Neural crest cell (in vitro differentiated cells): Measurements from ENCODE around the gene MUC22. TPM values are rescaled to one million over a fixed set of nuclear protein-coding genes. Genes with fewer than 3 reads are reported as not detected.

Experiments
- DNase-seq: peaks from one replicate; pipeline ENCODE4 v3.0.0; 2021; ENCODE audit warnings: low read depth, mixed read lengths, low spot score
- H3K27ac Mint-ChIP-seq: one replicate; pipeline ENCODE4 v1.8.0; 2021; ENCODE audit warnings: mild to moderate bottlenecking, mixed read lengths; ENCODE audit not compliant: unreplicated experiment
- H3K27me3 Mint-ChIP-seq: 2 replicates; pipeline ENCODE4 v1.8.0; 2021; ENCODE audit warnings: low read depth, mild to moderate bottlenecking, mixed read lengths
- H3K36me3 Mint-ChIP-seq: 2 replicates; pipeline ENCODE4 v1.8.0; 2021; ENCODE audit warnings: low read depth, mild to moderate bottlenecking, mixed read lengths
- H3K4me1 Mint-ChIP-seq: 2 replicates; pipeline ENCODE4 v1.8.0; 2021; ENCODE audit warnings: mixed read lengths
- H3K4me3 Mint-ChIP-seq: one replicate; pipeline ENCODE4 v1.8.0; 2021; ENCODE audit warnings: mild to moderate bottlenecking, mixed read lengths
- H3K9me3 Mint-ChIP-seq: 2 replicates; pipeline ENCODE4 v1.8.0; 2021; ENCODE audit warnings: mixed read lengths
- CTCF ChIP-seq: fragments of 200-600 bp; sonication (generic); conservative IDR thresholded peaks from 2 replicates; pipeline ENCODE4 v1.5.0; 2021; ENCODE audit warnings: antibody characterized with exemption, mild to moderate bottlenecking
- long read RNA-seq: library from polyadenylated mRNA; unstranded; transcript quantifications from one replicate; pipeline ENCODE4 v2.0.0, GENCODE V29; 2020
- total RNA-seq: library from RNA; stranded (reverse); gene quantifications from 2 replicates; pipeline ENCODE4 v1.2.1, GENCODE V29; 2021

The MUC22 gene
- not detected in 2 replicates for total RNA-seq
- long read RNA-seq = 0 reads

- Mint-ChIP-seq H3K9me3 (peaks cover 3% of the 10 kb centered on the region), H3K4me3 (no peak within 1 kb of the TSS), H3K36me3 (no peaks in the 10 kb centered on the region), H3K4me1 (no peaks in the 10 kb centered on the region), H3K27ac (no peak within 1 kb of the TSS), H3K27me3 (peaks cover 10% of the 10 kb centered on the region)
- DNase-seq = no peak
- no peak for TF ChIP-seq CTCF
Observed at GRCh38 chr6:31010393-31011060, at the start of gene MUC22. Gene MUC22 (plus strand): TSS chr6:31010474. CDS start chr6:31010707, 233 bp downstream.

- Mint-ChIP-seq H3K27me3 (peaks cover 11% of the 10 kb centered on the region), H3K27ac (no peak overlapping the region), H3K4me3 (no peak overlapping the region), H3K4me1 (peaks cover 22% of the 10 kb centered on the region), H3K36me3 (no peaks in the 10 kb centered on the region), H3K9me3 (no peaks in the 10 kb centered on the region)
- no peak for DNase-seq
- no peak for TF ChIP-seq CTCF
Observed at GRCh38 chr6:30960907-30961673, 49.2 kb upstream of the MUC22 start.

- Mint-ChIP-seq H3K4me1 (peaks cover 7% of the 10 kb centered on the region), H3K27ac (no peak overlapping the region), H3K9me3 (no peaks in the 10 kb centered on the region), H3K36me3 (no peaks in the 10 kb centered on the region), H3K27me3 (peaks cover 4% of the 10 kb centered on the region), H3K4me3 (no peak overlapping the region)
- no peak for DNase-seq
- TF ChIP-seq CTCF = no peak
Observed at GRCh38 chr6:30962716-30963115, 47.6 kb upstream of the MUC22 start.

GRCh38 chr6:30963641-30964040 lies 46.6 kb upstream of the MUC22 start:
- no peak for DNase-seq
- H3K36me3 Mint-ChIP-seq = no peaks in the 10 kb centered on the region
- peaks cover 4% of the 10 kb centered on the region for H3K27me3 Mint-ChIP-seq
- TF ChIP-seq CTCF = no peak
- no peaks in the 10 kb centered on the region for H3K4me1 Mint-ChIP-seq
- H3K27ac Mint-ChIP-seq = no peak overlapping the region
- no peak overlapping the region for H3K4me3 Mint-ChIP-seq
- H3K9me3 Mint-ChIP-seq = no peaks in the 10 kb centered on the region

GRCh38 chr6:30964075-30964474 lies 46.2 kb upstream of the MUC22 start:
- H3K27me3 Mint-ChIP-seq = peaks cover 4% of the 10 kb centered on the region

More at GRCh38 chr6:30964075-30964474, 46.2 kb upstream of the MUC22 start:
- H3K9me3 Mint-ChIP-seq = no peaks in the 10 kb centered on the region
- no peaks in the 10 kb centered on the region for H3K4me1 Mint-ChIP-seq
- H3K36me3 Mint-ChIP-seq = no peaks in the 10 kb centered on the region
- H3K4me3 Mint-ChIP-seq = no peak overlapping the region
- DNase-seq = no peak
- TF ChIP-seq CTCF = no peak
- no peak overlapping the region for H3K27ac Mint-ChIP-seq
